ENCODE results near the gene C5orf47.

The C5orf47 gene

GRCh38 chr5:173981185-173981761, 7.7 kb upstream of the C5orf47 start:
- TF ChIP-seq CTCF (IDR thresholded peaks at IDR 0.05; ENCODE audit: insufficient read depth, missing control alignments), result no peak
- FAIRE-seq, result no peak
- no peak for DNase-seq (ENCODE audit: insufficient read length, low spot score)

GRCh38 chr5:173984218-173984617, 4.8 kb upstream of the C5orf47 start:
- FAIRE-seq (no peak), DNase-seq (ENCODE audit: insufficient read length, low spot score) (no peak)
- TF ChIP-seq CTCF (IDR thresholded peaks at IDR 0.05; ENCODE audit: insufficient read depth, missing control alignments), result peak; percentile 45

GRCh38 chr5:173989432-173990082, 587 bp downstream of the C5orf47 start:
- DNase-seq (ENCODE audit: insufficient read length, low spot score) (no peak), FAIRE-seq (no peak)
- no peak for TF ChIP-seq CTCF (IDR thresholded peaks at IDR 0.05; ENCODE audit: insufficient read depth, missing control alignments)

GRCh38 chr5:173997331-173997730, 8.4 kb downstream of the C5orf47 start:
- FAIRE-seq (no peak), DNase-seq (ENCODE audit: insufficient read length, low spot score) (no peak)
- TF ChIP-seq CTCF (IDR thresholded peaks at IDR 0.05; ENCODE audit: insufficient read depth, missing control alignments), result no peak

- no peak for FAIRE-seq
- no peak for TF ChIP-seq CTCF (IDR thresholded peaks at IDR 0.05; ENCODE audit: insufficient read depth, missing control alignments)
Measured at GRCh38 chr5:173998531-173998930, 9.6 kb downstream of the C5orf47 start.

GRCh38 chr5:174000076-174000475, 11.1 kb downstream of the C5orf47 start:
- TF ChIP-seq CTCF (IDR thresholded peaks at IDR 0.05; ENCODE audit: insufficient read depth, missing control alignments), result no peak
- FAIRE-seq (no peak), DNase-seq (ENCODE audit: insufficient read length, low spot score) (no peak)

More at GRCh38 chr5:173998531-173998930, 9.6 kb downstream of the C5orf47 start:
- DNase-seq (ENCODE audit: insufficient read length, low spot score), result no peak

GRCh38 chr5:174003795-174004194, 14.8 kb downstream of the C5orf47 start:
- FAIRE-seq (no peak), DNase-seq (ENCODE audit: insufficient read length, low spot score) (no peak)
- no peak for TF ChIP-seq CTCF (IDR thresholded peaks at IDR 0.05; ENCODE audit: insufficient read depth, missing control alignments)
